H1 (cell line): Measurements from ENCODE around the gene MBTPS2. TPM values are rescaled to one million over a fixed set of nuclear protein-coding genes. Genes with fewer than 3 reads are reported as not detected.

Experiments
- ASH2L ChIP-seq: fragments of 200-600, 300-600 bp; sonication (generic); IDR thresholded peaks from one replicate; pipeline ENCODE4 v1.7.1; 2017; ENCODE audit warnings: low read length
- CHD1 ChIP-seq: IDR thresholded peaks from 2 replicates; pipeline ENCODE4 v1.6.1; 2012; ENCODE audit warnings: low read depth, low read length, improper control_type of control experiment
- JUND ChIP-seq: IDR thresholded peaks from 2 replicates; pipeline ENCODE4 v1.6.1; 2011; ENCODE audit warnings: mild to moderate bottlenecking, improper control_type of control experiment, low read length
- KDM1A ChIP-seq: fragments of 200-600, 300-600 bp; sonication (generic); IDR thresholded peaks from 2 replicates; pipeline ENCODE4 v1.7.1; 2016; ENCODE audit warnings: mild to moderate bottlenecking, low read length, borderline replicate concordance
- MAFK ChIP-seq: IDR thresholded peaks from 2 replicates; pipeline ENCODE4 v1.6.1; 2012; ENCODE audit warnings: low read depth, mild to moderate bottlenecking, improper control_type of control experiment, low read length
- SRF ChIP-seq: IDR thresholded peaks from 2 replicates; pipeline ENCODE4 v1.6.1; 2011; ENCODE audit warnings: mild to moderate bottlenecking, low read depth, low read length, moderate library complexity
- SUZ12 ChIP-seq: fragments of 200-600 bp; sonication (generic); IDR thresholded peaks from 2 replicates; pipeline ENCODE4 v1.6.1; 2012; ENCODE audit warnings: mild to moderate bottlenecking, inconsistent platforms, low read length, moderate library complexity, mixed read lengths
- TBP ChIP-seq: IDR thresholded peaks from 2 replicates; pipeline ENCODE4 v1.6.1; 2011; ENCODE audit warnings: low read depth, low read length, improper control_type of control experiment
- polyA plus RNA-seq, 7 experiments: library from polyadenylated mRNA; depleted of rRNA in 3 of 7; stranded (reverse) in 5 of 7; unstranded in 2 of 7; fragments of >200 nt in 5 of 7; fragments of 200-250 nt in 2 of 7; gene quantifications; 1 replicate in 5 of 7; 2 replicates in 1 of 7; 4 replicates in 1 of 7; pipeline versions ENCODE4 v1.2.1 to v1.2.3, GENCODE V29; 2011 to 2013; ENCODE audit warnings: missing spikeins in 2 of 7, mixed read lengths in 2 of 7
- total RNA-seq: library from RNA; stranded (reverse); fragmentation: NEBNext Ultra II Directional; extraction: Animal tissue kit (Norgen Biotek cat#: 25700); gene quantifications from 2 replicates; pipeline ENCODE4 v1.2.1, GENCODE V29; 2021
- TF ChIP-seq, protein P1 (sequence below): fragments of 300-600 bp; sonication (generic); IDR thresholded peaks from 2 replicates; pipeline ENCODE4 v1.7.1; 2012; ENCODE audit warnings: low read length, moderate library complexity, mild to moderate bottlenecking, inconsistent platforms; ENCODE audit not compliant: insufficient replicate concordance
- TF ChIP-seq, protein P2 (sequence below): IDR thresholded peaks from 2 replicates; pipeline ENCODE4 v1.6.1; 2012; ENCODE audit warnings: low read length, inconsistent platforms

The MBTPS2 gene
- total and polyA plus RNA-seq, 2 of the 8 experiments (the other 6 are each of a cell fraction or from before 2014, with no cell fraction given) = 4.3 to 7.4 TPM

DNA sequence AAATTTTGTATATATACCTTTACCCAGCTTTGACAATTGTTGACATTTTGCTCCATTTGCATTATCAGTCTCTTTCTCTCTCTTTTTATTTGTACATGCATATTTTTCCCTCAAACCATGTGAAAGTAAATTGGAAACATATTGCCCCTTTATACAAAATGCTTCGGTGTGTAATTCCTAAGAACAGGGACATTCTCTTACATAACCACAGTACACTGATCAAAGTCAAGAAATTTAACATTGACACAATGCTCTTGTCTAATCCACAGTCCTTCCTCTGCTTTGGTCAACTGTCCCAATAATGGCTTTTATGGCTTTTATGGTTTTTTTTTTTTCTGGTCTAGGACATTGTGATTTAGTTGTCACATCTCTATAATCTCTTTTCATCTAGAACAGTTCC, 91.6 kb downstream of the MBTPS2 start (continued):
- TF ChIP-seq, protein P1, sequence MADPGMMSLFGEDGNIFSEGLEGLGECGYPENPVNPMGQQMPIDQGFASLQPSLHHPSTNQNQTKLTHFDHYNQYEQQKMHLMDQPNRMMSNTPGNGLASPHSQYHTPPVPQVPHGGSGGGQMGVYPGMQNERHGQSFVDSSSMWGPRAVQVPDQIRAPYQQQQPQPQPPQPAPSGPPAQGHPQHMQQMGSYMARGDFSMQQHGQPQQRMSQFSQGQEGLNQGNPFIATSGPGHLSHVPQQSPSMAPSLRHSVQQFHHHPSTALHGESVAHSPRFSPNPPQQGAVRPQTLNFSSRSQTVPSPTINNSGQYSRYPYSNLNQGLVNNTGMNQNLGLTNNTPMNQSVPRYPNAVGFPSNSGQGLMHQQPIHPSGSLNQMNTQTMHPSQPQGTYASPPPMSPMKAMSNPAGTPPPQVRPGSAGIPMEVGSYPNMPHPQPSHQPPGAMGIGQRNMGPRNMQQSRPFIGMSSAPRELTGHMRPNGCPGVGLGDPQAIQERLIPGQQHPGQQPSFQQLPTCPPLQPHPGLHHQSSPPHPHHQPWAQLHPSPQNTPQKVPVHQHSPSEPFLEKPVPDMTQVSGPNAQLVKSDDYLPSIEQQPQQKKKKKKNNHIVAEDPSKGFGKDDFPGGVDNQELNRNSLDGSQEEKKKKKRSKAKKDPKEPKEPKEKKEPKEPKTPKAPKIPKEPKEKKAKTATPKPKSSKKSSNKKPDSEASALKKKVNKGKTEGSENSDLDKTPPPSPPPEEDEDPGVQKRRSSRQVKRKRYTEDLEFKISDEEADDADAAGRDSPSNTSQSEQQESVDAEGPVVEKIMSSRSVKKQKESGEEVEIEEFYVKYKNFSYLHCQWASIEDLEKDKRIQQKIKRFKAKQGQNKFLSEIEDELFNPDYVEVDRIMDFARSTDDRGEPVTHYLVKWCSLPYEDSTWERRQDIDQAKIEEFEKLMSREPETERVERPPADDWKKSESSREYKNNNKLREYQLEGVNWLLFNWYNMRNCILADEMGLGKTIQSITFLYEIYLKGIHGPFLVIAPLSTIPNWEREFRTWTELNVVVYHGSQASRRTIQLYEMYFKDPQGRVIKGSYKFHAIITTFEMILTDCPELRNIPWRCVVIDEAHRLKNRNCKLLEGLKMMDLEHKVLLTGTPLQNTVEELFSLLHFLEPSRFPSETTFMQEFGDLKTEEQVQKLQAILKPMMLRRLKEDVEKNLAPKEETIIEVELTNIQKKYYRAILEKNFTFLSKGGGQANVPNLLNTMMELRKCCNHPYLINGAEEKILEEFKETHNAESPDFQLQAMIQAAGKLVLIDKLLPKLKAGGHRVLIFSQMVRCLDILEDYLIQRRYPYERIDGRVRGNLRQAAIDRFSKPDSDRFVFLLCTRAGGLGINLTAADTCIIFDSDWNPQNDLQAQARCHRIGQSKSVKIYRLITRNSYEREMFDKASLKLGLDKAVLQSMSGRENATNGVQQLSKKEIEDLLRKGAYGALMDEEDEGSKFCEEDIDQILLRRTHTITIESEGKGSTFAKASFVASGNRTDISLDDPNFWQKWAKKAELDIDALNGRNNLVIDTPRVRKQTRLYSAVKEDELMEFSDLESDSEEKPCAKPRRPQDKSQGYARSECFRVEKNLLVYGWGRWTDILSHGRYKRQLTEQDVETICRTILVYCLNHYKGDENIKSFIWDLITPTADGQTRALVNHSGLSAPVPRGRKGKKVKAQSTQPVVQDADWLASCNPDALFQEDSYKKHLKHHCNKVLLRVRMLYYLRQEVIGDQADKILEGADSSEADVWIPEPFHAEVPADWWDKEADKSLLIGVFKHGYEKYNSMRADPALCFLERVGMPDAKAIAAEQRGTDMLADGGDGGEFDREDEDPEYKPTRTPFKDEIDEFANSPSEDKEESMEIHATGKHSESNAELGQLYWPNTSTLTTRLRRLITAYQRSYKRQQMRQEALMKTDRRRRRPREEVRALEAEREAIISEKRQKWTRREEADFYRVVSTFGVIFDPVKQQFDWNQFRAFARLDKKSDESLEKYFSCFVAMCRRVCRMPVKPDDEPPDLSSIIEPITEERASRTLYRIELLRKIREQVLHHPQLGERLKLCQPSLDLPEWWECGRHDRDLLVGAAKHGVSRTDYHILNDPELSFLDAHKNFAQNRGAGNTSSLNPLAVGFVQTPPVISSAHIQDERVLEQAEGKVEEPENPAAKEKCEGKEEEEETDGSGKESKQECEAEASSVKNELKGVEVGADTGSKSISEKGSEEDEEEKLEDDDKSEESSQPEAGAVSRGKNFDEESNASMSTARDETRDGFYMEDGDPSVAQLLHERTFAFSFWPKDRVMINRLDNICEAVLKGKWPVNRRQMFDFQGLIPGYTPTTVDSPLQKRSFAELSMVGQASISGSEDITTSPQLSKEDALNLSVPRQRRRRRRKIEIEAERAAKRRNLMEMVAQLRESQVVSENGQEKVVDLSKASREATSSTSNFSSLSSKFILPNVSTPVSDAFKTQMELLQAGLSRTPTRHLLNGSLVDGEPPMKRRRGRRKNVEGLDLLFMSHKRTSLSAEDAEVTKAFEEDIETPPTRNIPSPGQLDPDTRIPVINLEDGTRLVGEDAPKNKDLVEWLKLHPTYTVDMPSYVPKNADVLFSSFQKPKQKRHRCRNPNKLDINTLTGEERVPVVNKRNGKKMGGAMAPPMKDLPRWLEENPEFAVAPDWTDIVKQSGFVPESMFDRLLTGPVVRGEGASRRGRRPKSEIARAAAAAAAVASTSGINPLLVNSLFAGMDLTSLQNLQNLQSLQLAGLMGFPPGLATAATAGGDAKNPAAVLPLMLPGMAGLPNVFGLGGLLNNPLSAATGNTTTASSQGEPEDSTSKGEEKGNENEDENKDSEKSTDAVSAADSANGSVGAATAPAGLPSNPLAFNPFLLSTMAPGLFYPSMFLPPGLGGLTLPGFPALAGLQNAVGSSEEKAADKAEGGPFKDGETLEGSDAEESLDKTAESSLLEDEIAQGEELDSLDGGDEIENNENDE = no peak
- no peak for TF ChIP-seq ASH2L
- no peak for TF ChIP-seq KDM1A
- no peak for TF ChIP-seq JUND
- no peak for TF ChIP-seq SRF
- no peak for TF ChIP-seq MAFK
- no peak for TF ChIP-seq TBP
- no peak for TF ChIP-seq SUZ12
- TF ChIP-seq CHD1 = no peak
- TF ChIP-seq, protein P2, sequence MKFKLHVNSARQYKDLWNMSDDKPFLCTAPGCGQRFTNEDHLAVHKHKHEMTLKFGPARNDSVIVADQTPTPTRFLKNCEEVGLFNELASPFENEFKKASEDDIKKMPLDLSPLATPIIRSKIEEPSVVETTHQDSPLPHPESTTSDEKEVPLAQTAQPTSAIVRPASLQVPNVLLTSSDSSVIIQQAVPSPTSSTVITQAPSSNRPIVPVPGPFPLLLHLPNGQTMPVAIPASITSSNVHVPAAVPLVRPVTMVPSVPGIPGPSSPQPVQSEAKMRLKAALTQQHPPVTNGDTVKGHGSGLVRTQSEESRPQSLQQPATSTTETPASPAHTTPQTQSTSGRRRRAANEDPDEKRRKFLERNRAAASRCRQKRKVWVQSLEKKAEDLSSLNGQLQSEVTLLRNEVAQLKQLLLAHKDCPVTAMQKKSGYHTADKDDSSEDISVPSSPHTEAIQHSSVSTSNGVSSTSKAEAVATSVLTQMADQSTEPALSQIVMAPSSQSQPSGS = no peak
- TF ChIP-seq, all 59 proteins: peak for 0
